GM23338 (cell line): ENCODE data around the gene ARL6IP4. TPM values are rescaled to one million over a fixed set of nuclear protein-coding genes. Genes with fewer than 3 reads are reported as not detected.

Experiments used
- ATAC-seq: fragments of 200-7000 bp; cut with Tn5 transposase; 3 replicates; pipeline ENCODE4 v1.9.1; 2020
- DNase-seq: peaks from one replicate; pipeline ENCODE4 v3.0.0-alpha.2; 2015; ENCODE audit warnings: low spot score
- H2AFZ ChIP-seq: fragments of 200-600 bp; sonication (generic); 2 replicates; pipeline ENCODE4 v1.8.0; 2016; ENCODE audit warnings: antibody characterized with exemption, mild to moderate bottlenecking, moderate library complexity
- H3F3A ChIP-seq: fragments of 200-600 bp; sonication (generic); replicated peaks from 2 replicates; pipeline ENCODE4 v1.8.0; 2017; ENCODE audit warnings: antibody characterized with exemption, mixed run types, low read depth
- H3K27ac ChIP-seq: fragments of 200-600 bp; sonication (generic); 2 replicates; pipeline ENCODE4 v1.6.1; 2016; ENCODE audit warnings: low read depth
- H3K27me3 ChIP-seq: fragments of 200-600 bp; sonication (generic); 2 replicates; pipeline ENCODE4 v1.8.0; 2016; ENCODE audit warnings: mild to moderate bottlenecking, mixed run types, moderate library complexity; ENCODE audit not compliant: insufficient read depth
- H3K36me3 ChIP-seq: fragments of 200-600 bp; sonication (generic); 2 replicates; pipeline ENCODE4 v1.8.0; 2016; ENCODE audit warnings: mild to moderate bottlenecking; ENCODE audit not compliant: insufficient read depth
- H3K4me1 ChIP-seq: fragments of 200-600 bp; sonication (generic); 2 replicates; pipeline ENCODE4 v1.8.0; 2016; ENCODE audit warnings: mild to moderate bottlenecking, moderate library complexity; ENCODE audit not compliant: insufficient read depth
- H3K4me2 ChIP-seq: fragments of 200-600 bp; sonication (generic); 2 replicates; pipeline ENCODE4 v1.7.1; 2017; ENCODE audit warnings: mixed run types
- H3K4me3 ChIP-seq: fragments of 200-600 bp; sonication (generic); 2 replicates; pipeline ENCODE4 v1.6.1; 2016; ENCODE audit warnings: mixed run types
- H3K79me2 ChIP-seq: fragments of 200-600 bp; sonication (generic); replicated peaks from 2 replicates; pipeline ENCODE4 v1.8.0; 2017; ENCODE audit warnings: mild to moderate bottlenecking; ENCODE audit not compliant: insufficient read depth
- H3K9me2 ChIP-seq: fragments of 200-600 bp; sonication (generic); 2 replicates; pipeline ENCODE4 v1.8.0; 2017; ENCODE audit not compliant: insufficient read depth
- H4K20me1 ChIP-seq: fragments of 200-600 bp; sonication (generic); replicated peaks from 2 replicates; pipeline ENCODE4 v1.8.0; 2017; ENCODE audit warnings: mild to moderate bottlenecking; ENCODE audit not compliant: insufficient read depth
- H3K27ac Mint-ChIP-seq: 2 replicates; pipeline ENCODE4 v1.8.0; 2020; ENCODE audit warnings: inconsistent platforms, mild to moderate bottlenecking, moderate library complexity, mixed read lengths
- H3K27me3 Mint-ChIP-seq: 3 replicates; pipeline ENCODE4 v1.8.0; 2022; ENCODE audit warnings: low read depth, mild to moderate bottlenecking, moderate library complexity, mixed read lengths, inconsistent platforms; ENCODE audit not compliant: insufficient read depth, poor library complexity
- H3K36me3 Mint-ChIP-seq: 3 replicates; pipeline ENCODE4 v1.8.0; 2021; ENCODE audit warnings: low read depth, mild to moderate bottlenecking, inconsistent platforms, moderate library complexity, mixed read lengths
- H3K4me1 Mint-ChIP-seq: 3 replicates; pipeline ENCODE4 v1.8.0; 2020; ENCODE audit warnings: mild to moderate bottlenecking, inconsistent platforms, mixed read lengths
- H3K4me3 Mint-ChIP-seq: 3 replicates; pipeline ENCODE4 v1.8.0; 2021; ENCODE audit warnings: moderate library complexity, mild to moderate bottlenecking, inconsistent platforms, mixed read lengths
- H3K9me3 Mint-ChIP-seq: 3 replicates; pipeline ENCODE4 v1.8.0; 2020; ENCODE audit warnings: moderate library complexity, mild to moderate bottlenecking, inconsistent platforms, mixed read lengths
- CREB1 ChIP-seq: fragments of 250-450 bp; sonication (Bioruptor Pico); IDR thresholded peaks from 2 replicates; pipeline ENCODE4 v1.5.0; 2020; ENCODE audit warnings: low read depth, mild to moderate bottlenecking, moderate library complexity
- EZH2 ChIP-seq: fragments of 200-600 bp; sonication (generic); IDR thresholded peaks from one replicate; pipeline ENCODE4 v1.8.0; 2017; ENCODE audit warnings: antibody characterized with exemption, mild to moderate bottlenecking, low read depth; ENCODE audit not compliant: unreplicated experiment
- EZH2phosphoT487 ChIP-seq: fragments of 200-600 bp; sonication (generic); IDR thresholded peaks from one replicate; pipeline ENCODE4 v1.8.1; 2018; ENCODE audit warnings: antibody characterized with exemption; ENCODE audit not compliant: unreplicated experiment
- JUNB ChIP-seq: IDR thresholded peaks from one replicate; pipeline ENCODE4 v1.6.1; 2016; ENCODE audit warnings: antibody characterized with exemption; ENCODE audit not compliant: unreplicated experiment
- NANOG ChIP-seq: IDR thresholded peaks from 2 replicates; pipeline ENCODE4 v1.6.1; 2016; ENCODE audit warnings: antibody characterized with exemption, borderline replicate concordance
- POLR2AphosphoS5 ChIP-seq: IDR thresholded peaks from 2 replicates; pipeline ENCODE4 v1.6.1; 2016; ENCODE audit warnings: antibody characterized with exemption, low read depth
- STAT1 ChIP-seq: IDR thresholded peaks from one replicate; pipeline ENCODE4 v1.6.1; 2016; ENCODE audit warnings: antibody characterized with exemption; ENCODE audit not compliant: unreplicated experiment
- ZNF114 ChIP-seq: fragments of 250-450 bp; sonication (Bioruptor Pico); IDR thresholded peaks from 2 replicates; pipeline ENCODE4 v1.5.0; 2020; ENCODE audit warnings: mild to moderate bottlenecking, moderate library complexity
- ZNF331 ChIP-seq: fragments of 250-450 bp; sonication (Bioruptor Pico); IDR thresholded peaks from 2 replicates; pipeline ENCODE4 v1.5.0; 2020; ENCODE audit warnings: low read depth, mild to moderate bottlenecking, moderate library complexity
- polyA plus RNA-seq: library from polyadenylated mRNA; unstranded; fragments of >200 nt; fragmentation: Nextera tagmentation; extraction: Ambion mirVana; gene quantifications from 2 replicates; pipeline ENCODE4 v1.2.1, GENCODE V29; 2016
- total RNA-seq: library from RNA; depleted of rRNA; stranded (reverse); fragments of >200 nt; shearing (Covaris generic); gene quantifications from 2 replicates; pipeline ENCODE4 v1.2.3, GENCODE V29; 2014
- TF ChIP-seq, protein P1 (sequence below): IDR thresholded peaks from one replicate; pipeline ENCODE4 v1.6.1; 2018; ENCODE audit warnings: antibody characterized with exemption; ENCODE audit not compliant: unreplicated experiment
- TF ChIP-seq, protein P2 (sequence below): IDR thresholded peaks from 2 replicates; pipeline ENCODE4 v1.6.1; 2016; ENCODE audit warnings: antibody characterized with exemption

ARL6IP4 gene
- total and polyA plus RNA-seq, 2 experiments from 2014 or later: 85.5 to 169 TPM

DNA sequence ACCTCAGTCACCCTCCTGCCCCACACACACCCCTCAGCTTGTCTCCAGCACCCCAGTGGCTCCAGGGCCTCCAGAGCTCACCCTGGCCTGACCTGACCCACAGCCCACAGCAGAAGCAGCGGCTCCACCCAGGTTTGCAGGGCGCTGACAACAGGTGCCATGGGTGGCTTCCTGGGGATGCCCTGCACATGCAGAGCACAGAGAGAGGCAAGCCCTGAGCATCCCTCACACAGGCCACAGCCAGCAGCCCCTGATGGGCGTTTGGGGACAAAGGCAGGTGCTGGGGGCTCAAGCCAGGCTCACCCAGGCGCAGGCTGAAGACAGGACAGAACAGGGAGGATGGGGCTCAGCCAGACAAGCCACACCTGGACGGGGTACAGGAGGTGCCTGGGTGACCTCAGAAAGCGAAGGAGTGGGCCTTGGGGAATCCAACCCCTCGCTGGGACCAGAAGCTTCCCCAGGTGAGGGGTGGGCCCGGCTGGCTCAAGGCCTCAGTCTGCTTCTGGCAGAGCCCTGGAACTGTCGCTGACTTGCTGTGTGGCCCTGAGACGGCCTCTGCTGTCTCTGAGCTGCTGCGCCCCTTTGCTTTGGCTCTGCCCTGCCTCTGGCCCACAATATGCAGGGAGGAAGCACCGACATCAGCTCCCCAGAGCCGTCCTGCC lies 10.6 kb downstream of the ARL6IP4 start (continued):
- TF ChIP-seq, protein P1, sequence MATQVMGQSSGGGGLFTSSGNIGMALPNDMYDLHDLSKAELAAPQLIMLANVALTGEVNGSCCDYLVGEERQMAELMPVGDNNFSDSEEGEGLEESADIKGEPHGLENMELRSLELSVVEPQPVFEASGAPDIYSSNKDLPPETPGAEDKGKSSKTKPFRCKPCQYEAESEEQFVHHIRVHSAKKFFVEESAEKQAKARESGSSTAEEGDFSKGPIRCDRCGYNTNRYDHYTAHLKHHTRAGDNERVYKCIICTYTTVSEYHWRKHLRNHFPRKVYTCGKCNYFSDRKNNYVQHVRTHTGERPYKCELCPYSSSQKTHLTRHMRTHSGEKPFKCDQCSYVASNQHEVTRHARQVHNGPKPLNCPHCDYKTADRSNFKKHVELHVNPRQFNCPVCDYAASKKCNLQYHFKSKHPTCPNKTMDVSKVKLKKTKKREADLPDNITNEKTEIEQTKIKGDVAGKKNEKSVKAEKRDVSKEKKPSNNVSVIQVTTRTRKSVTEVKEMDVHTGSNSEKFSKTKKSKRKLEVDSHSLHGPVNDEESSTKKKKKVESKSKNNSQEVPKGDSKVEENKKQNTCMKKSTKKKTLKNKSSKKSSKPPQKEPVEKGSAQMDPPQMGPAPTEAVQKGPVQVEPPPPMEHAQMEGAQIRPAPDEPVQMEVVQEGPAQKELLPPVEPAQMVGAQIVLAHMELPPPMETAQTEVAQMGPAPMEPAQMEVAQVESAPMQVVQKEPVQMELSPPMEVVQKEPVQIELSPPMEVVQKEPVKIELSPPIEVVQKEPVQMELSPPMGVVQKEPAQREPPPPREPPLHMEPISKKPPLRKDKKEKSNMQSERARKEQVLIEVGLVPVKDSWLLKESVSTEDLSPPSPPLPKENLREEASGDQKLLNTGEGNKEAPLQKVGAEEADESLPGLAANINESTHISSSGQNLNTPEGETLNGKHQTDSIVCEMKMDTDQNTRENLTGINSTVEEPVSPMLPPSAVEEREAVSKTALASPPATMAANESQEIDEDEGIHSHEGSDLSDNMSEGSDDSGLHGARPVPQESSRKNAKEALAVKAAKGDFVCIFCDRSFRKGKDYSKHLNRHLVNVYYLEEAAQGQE: no peak
- no peak for TF ChIP-seq CREB1
- TF ChIP-seq POLR2AphosphoS5: no peak
- TF ChIP-seq ZNF331 (CRISPR knock-in tag): no peak
- TF ChIP-seq NANOG: no peak
- TF ChIP-seq STAT1: no peak
- no peak for TF ChIP-seq ZNF114

GRCh38 chr12:122991623-122992275 lies 11.3 kb downstream of the ARL6IP4 start:
- Mint-ChIP-seq H3K4me1 (no peaks in the 10 kb centered on the region), H3K27me3 (peaks cover 3% of the 10 kb centered on the region), H3K9me3 (no peaks in the 10 kb centered on the region), H3K27ac (no peak overlapping the region), H3K36me3 (no peaks in the 10 kb centered on the region), H3K4me3 (no peak overlapping the region)
- no peak overlapping the region for H3K4me3 ChIP-seq
- no peak overlapping the region for H3K4me2 ChIP-seq
- no peak overlapping the region for H2AFZ ChIP-seq
- H3K27ac ChIP-seq: no peak overlapping the region
- no peaks in the 10 kb centered on the region for H3K4me1 ChIP-seq
- no peaks in the 10 kb centered on the region for H3K27me3 ChIP-seq
- ATAC-seq (no peak), DNase-seq (no peak)
- no peaks in the 10 kb centered on the region for H4K20me1 ChIP-seq
- no peaks in the 10 kb centered on the region for H3K79me2 ChIP-seq
- no peaks in the 10 kb centered on the region for H3K36me3 ChIP-seq
- H3F3A ChIP-seq: no peaks in the 10 kb centered on the region
- H3K9me2 ChIP-seq: no peaks in the 10 kb centered on the region
- no peak for TF ChIP-seq ZNF331 (CRISPR knock-in tag)
- TF ChIP-seq POLR2AphosphoS5: no peak
- TF ChIP-seq, protein P1: no peak
- no peak for TF ChIP-seq EZH2phosphoT487
- no peak for TF ChIP-seq JUNB
- no peak for TF ChIP-seq STAT1
- TF ChIP-seq, protein P2, sequence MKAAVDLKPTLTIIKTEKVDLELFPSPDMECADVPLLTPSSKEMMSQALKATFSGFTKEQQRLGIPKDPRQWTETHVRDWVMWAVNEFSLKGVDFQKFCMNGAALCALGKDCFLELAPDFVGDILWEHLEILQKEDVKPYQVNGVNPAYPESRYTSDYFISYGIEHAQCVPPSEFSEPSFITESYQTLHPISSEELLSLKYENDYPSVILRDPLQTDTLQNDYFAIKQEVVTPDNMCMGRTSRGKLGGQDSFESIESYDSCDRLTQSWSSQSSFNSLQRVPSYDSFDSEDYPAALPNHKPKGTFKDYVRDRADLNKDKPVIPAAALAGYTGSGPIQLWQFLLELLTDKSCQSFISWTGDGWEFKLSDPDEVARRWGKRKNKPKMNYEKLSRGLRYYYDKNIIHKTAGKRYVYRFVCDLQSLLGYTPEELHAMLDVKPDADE: no peak
- TF ChIP-seq EZH2: no peak
- no peak for TF ChIP-seq ZNF114
- TF ChIP-seq CREB1: no peak
